Measurements from ENCODE around the gene ADGRG1.

DNA sequence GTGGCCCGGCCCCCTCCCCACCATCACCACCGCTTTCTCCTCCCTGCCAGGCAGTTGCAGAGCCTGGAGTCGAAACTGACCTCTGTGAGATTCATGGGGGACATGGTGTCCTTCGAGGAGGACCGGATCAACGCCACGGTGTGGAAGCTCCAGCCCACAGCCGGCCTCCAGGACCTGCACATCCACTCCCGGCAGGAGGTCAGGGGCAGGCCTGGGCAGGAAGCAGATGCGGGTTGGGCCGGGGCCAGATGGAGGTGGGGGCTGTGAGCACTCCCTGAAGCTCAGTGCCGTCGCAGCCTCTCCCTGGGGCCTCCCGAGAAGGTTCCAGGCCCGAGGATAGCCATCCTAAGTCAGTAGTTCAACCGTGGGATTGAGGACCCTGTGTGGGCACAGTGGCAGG lies 25.5 kb downstream of the ADGRG1 start:
- no peak for TF ChIP-seq CTCF (IDR thresholded peaks at IDR 0.05)
- no peak for TF ChIP-seq POLR2A (IDR thresholded peaks at IDR 0.05)
